Measurements from ENCODE around the gene SRSF9. TPM values are rescaled to one million over a fixed set of nuclear protein-coding genes. Genes with fewer than 3 reads are reported as not detected.

The SRSF9 gene
- total RNA-seq, 1 experiment from 2014 or later: 297 TPM

DNA sequence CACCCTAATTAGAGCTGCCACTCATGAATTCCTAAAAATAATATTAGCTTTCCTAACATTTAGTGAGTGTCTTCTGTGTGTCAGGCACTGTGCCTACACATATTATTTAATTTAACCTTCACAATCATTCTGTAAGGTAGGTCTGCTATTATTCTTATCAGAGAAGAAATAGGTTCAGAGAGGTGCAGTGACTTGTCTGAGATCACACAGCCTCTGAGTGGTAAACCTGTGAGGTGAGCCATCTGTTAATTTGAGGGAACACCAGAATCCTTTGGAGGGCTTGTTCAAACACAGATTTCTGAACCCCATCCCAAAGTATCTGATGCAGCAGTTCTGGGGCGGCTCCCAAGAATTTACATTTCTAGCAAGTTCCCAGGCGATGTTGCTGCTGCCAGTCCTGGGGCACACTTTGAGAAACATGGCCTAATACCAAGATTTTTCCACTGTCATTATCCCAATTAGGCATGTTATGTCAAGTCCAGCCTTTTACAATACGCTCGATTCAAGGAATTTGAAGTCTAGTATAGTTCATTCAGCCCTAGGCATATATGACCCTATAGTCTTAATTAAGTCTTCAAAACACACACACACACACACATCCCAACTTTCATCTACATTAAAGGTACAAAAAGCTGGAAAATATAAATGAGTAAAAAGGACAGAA, 51.5 kb downstream of the SRSF9 start (continued):
- TF ChIP-seq, protein P1, sequence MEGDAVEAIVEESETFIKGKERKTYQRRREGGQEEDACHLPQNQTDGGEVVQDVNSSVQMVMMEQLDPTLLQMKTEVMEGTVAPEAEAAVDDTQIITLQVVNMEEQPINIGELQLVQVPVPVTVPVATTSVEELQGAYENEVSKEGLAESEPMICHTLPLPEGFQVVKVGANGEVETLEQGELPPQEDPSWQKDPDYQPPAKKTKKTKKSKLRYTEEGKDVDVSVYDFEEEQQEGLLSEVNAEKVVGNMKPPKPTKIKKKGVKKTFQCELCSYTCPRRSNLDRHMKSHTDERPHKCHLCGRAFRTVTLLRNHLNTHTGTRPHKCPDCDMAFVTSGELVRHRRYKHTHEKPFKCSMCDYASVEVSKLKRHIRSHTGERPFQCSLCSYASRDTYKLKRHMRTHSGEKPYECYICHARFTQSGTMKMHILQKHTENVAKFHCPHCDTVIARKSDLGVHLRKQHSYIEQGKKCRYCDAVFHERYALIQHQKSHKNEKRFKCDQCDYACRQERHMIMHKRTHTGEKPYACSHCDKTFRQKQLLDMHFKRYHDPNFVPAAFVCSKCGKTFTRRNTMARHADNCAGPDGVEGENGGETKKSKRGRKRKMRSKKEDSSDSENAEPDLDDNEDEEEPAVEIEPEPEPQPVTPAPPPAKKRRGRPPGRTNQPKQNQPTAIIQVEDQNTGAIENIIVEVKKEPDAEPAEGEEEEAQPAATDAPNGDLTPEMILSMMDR (IDR thresholded peaks at IDR 0.05 in 2 of 3, conservative IDR thresholded peaks at IDR 0.05 in 1 of 3; ENCODE audit: borderline replicate concordance in 1 of 3, insufficient read depth in 1 of 3, low read depth in 2 of 3, low read length in 2 of 3): no peak
- no peak for TF ChIP-seq TCF7L2 (IDR thresholded peaks at IDR 0.05; ENCODE audit: borderline replicate concordance, extremely low read depth, insufficient read depth, insufficient read length)

DNA sequence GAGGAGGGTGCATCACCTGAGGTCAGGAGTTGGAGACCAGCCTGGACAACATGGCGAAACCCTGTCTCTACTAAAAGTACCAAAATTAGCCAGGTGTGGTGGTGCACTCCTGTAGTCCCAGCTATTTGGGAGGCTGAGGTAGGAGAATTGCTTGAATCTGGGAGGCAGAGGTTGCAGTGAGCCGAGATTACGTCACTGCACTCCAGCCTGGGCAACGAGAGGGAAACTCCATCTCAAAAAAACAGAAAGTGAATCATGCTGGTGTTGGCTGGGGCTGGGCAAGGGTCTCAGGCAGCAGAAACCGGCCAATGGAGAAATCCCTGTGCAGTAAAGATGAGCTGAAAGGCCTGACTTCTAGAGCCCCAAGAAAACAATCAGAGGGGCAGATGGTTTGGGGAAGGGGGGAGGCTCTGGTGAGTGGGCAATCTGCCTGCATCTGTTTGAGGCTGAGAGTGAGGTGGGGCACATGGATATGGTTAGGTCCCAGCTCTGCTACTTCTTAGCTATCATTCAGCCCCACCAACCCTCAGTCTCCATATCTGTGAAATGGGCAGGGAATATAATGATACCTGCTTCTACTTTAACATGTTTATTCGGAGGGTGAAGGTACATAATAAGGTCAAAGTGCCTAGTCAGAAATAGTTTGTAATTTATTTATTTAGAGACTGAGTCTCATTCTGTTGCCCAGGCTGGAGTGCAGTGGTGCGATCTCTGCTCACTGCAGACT, 52.9 kb downstream of the SRSF9 start:
- Histone ChIP-seq H2AFZ (ENCODE audit: low read depth, low read length, poor library complexity, severe bottlenecking) (no peak overlapping the region), H4K20me1 (ENCODE audit: insufficient read depth) (no peaks in the 10 kb centered on the region), H3K27ac (ENCODE audit: low read depth, low read length) (no peak overlapping the region), H3K4me2 (ENCODE audit: low read length) (no peak overlapping the region), H3K27me3 (ENCODE audit: insufficient read depth, low read length) (no peaks in the 10 kb centered on the region), H3K9me2 (ENCODE audit: insufficient read depth) (no peaks in the 10 kb centered on the region), H3K36me3 (ENCODE audit: control insufficient read depth in 1 of 2, insufficient read depth in 2 of 2, low read length in 2 of 2) (no peaks in the 10 kb centered on the region), H3K9me3 (ENCODE audit: control insufficient read depth in 1 of 2, insufficient read depth in 1 of 2, low read depth in 1 of 2, low read length in 2 of 2) (no peaks in the 10 kb centered on the region), H3K4me3 (replicated peaks in 1 of 2; ENCODE audit: low read depth in 1 of 2, low read length in 2 of 2) (no peak overlapping the region), H3K79me2 (ENCODE audit: insufficient read depth, low read length) (no peaks in the 10 kb centered on the region), H3K9ac (ENCODE audit: low read length) (no peak overlapping the region), H3K4me1 (ENCODE audit: control insufficient read depth in 1 of 2, insufficient read depth in 2 of 2, low read length in 2 of 2) (no peaks in the 10 kb centered on the region)
- intact Hi-C loops (cut with micrococcal nuclease): no loop called here
- DNase-seq (ENCODE audit: low read depth, low spot score): no peak
- RAD21 ChIA-PET (ENCODE audit: low non-redundant PET in 1 of 2, low total read pairs in 2 of 2, uncharacterized antibody in 2 of 2, unreplicated experiment in 2 of 2): no interaction called here
- no peak for ATAC-seq
- CTCF ChIA-PET: no interaction called here
- no TSS peak for BruUV-seq (replicated peaks)
- TF ChIP-seq JUND (IDR thresholded peaks at IDR 0.05): no peak
- POLR2A ChIA-PET: no interaction called here
